ENCODE data around the gene MMRN1. TPM values are rescaled to one million over a fixed set of nuclear protein-coding genes. Genes with fewer than 3 reads are reported as not detected.
A peak's percentile ranks its signal among the peaks of the same experiment; 100 is the strongest.

MMRN1 gene
- total and polyA plus RNA-seq, 2 experiments from 2014 or later = not detected

DNA sequence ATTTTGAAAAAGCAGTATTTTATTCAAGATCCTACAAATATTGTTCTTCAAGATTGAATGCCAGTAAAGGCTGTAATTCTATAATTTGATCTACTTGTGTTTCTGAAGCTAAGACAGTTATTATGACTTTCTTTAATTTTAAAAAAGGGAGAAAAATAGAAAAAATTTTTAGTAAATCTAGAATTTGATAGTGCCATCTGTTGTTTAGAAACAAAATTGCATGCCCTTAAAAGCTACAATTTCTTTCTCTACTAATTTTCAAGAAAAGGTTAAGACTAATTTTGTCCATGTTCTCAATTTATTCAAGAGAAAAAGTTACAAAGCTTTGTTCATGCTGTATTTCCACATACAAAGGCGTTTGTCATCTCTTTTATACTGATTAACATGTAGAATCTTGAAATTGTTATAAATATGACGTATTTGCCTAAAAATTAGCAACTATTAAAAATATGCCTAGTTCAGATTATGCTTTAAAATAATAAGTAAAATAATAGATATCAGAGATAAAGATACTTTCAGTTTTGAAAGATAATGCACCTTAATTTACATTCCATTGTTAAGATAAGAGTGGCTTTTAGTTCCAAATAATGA is 25.6 kb upstream of the MMRN1 start:
- H3K4me3 ChIP-seq = no peak overlapping the region
- Mint-ChIP-seq H3K27me3 (ENCODE audit: insufficient read depth, low read depth, poor library complexity) (no peaks in the 10 kb centered on the region), H3K4me1 (peaks cover 2% of the 10 kb centered on the region; the same call in 1 of the 3 replicates), H3K27ac (no peak overlapping the region), H3K36me3 (ENCODE audit: low read depth) (no peaks in the 10 kb centered on the region), H3K4me3 (no peak overlapping the region), H3K9me3 (no peaks in the 10 kb centered on the region; the same call in 2 of the 3 replicates)
- H3K79me2 ChIP-seq (replicated peaks; ENCODE audit: insufficient read depth) = no peaks in the 10 kb centered on the region
- ATAC-seq (no peak), DNase-seq (ENCODE audit: low spot score) (no peak)
- H3F3A ChIP-seq (replicated peaks; ENCODE audit: low read depth) = no peaks in the 10 kb centered on the region
- no peak overlapping the region for H3K27ac ChIP-seq (ENCODE audit: low read depth)
- H3K27me3 ChIP-seq (ENCODE audit: insufficient read depth) = no peaks in the 10 kb centered on the region
- no peak overlapping the region for H2AFZ ChIP-seq
- H3K4me1 ChIP-seq (ENCODE audit: insufficient read depth) = peaks cover 6% of the 10 kb centered on the region; the same call in 1 of the 2 replicates
- TF ChIP-seq REST (IDR thresholded peaks at IDR 0.05; ENCODE audit: unreplicated experiment) (no peak), CTCF (conservative IDR thresholded peaks at IDR 0.05; ENCODE audit: low read depth in 2 of 2) (peak in 1 of 2 experiments; percentile 62; a peak in 3 of 4 replicates), EZH2 (IDR thresholded peaks at IDR 0.05; ENCODE audit: low read depth, unreplicated experiment) (no peak)
- no peak overlapping the region for H3K4me2 ChIP-seq
- H3K36me3 ChIP-seq (ENCODE audit: insufficient read depth) = no peaks in the 10 kb centered on the region
- no peaks in the 10 kb centered on the region for H3K9me2 ChIP-seq (ENCODE audit: insufficient read depth)
- no peaks in the 10 kb centered on the region for H4K20me1 ChIP-seq (replicated peaks; ENCODE audit: insufficient read depth)

GRCh38 chr4:89871211-89871610 is 23.4 kb upstream of the MMRN1 start:
- H3K79me2 ChIP-seq (replicated peaks; ENCODE audit: insufficient read depth) = no peaks in the 10 kb centered on the region
- TF ChIP-seq POLR2AphosphoS5 (IDR thresholded peaks at IDR 0.05; ENCODE audit: low read depth) = no peak
- no peaks in the 10 kb centered on the region for H3F3A ChIP-seq (replicated peaks; ENCODE audit: low read depth)
- ATAC-seq (no peak; the same call in 2 of the 3 replicates), DNase-seq (ENCODE audit: low spot score) (peak; percentile 42)
- Mint-ChIP-seq H3K9me3 (no peaks in the 10 kb centered on the region; the same call in 2 of the 3 replicates), H3K27ac (no peak overlapping the region), H3K36me3 (ENCODE audit: low read depth) (no peaks in the 10 kb centered on the region), H3K27me3 (ENCODE audit: insufficient read depth, low read depth, poor library complexity) (no peaks in the 10 kb centered on the region), H3K4me1 (peaks cover 2% of the 10 kb centered on the region; the same call in 1 of the 3 replicates), H3K4me3 (no peak overlapping the region)
- no peak overlapping the region for H3K4me2 ChIP-seq
- peaks cover 6% of the 10 kb centered on the region; the same call in 1 of the 2 replicates for H3K4me1 ChIP-seq (ENCODE audit: insufficient read depth)
- H3K9me2 ChIP-seq (ENCODE audit: insufficient read depth) = no peaks in the 10 kb centered on the region
- H4K20me1 ChIP-seq (replicated peaks; ENCODE audit: insufficient read depth) = no peaks in the 10 kb centered on the region
- 0 out of 2 replicates have a peak overlapping the region, but pooled peaks have one; percentile 54 for H2AFZ ChIP-seq
- H3K4me3 ChIP-seq = no peak overlapping the region
- no peak overlapping the region for H3K27ac ChIP-seq (ENCODE audit: low read depth)
- no peaks in the 10 kb centered on the region for H3K27me3 ChIP-seq (ENCODE audit: insufficient read depth)
- no peaks in the 10 kb centered on the region for H3K36me3 ChIP-seq (ENCODE audit: insufficient read depth)

All from GM23338 (cell line).